Measurements from ENCODE around the gene CFAP107. TPM values are rescaled to one million over a fixed set of nuclear protein-coding genes. Genes with fewer than 3 reads are reported as not detected.
"Not testable (repeated sequence)": the region's sequence is repeated elsewhere in the genome, so short reads cannot be mapped to it uniquely, and the experiment has no call there.

The CFAP107 gene
- polyA plus RNA-seq, 5 donors: 0.26 to 3.0 (median 1.7) TPM

- no peak for DNase-seq
These were observed 31.0 kb downstream of the CFAP107 start for GRCh38 chr1:12776801-12777557.

- DNase-seq: no peak
These were observed 32.1 kb downstream of the CFAP107 start for GRCh38 chr1:12778061-12778460.

- no peak for DNase-seq
These were observed 32.9 kb downstream of the CFAP107 start for GRCh38 chr1:12778907-12779306.

DNA sequence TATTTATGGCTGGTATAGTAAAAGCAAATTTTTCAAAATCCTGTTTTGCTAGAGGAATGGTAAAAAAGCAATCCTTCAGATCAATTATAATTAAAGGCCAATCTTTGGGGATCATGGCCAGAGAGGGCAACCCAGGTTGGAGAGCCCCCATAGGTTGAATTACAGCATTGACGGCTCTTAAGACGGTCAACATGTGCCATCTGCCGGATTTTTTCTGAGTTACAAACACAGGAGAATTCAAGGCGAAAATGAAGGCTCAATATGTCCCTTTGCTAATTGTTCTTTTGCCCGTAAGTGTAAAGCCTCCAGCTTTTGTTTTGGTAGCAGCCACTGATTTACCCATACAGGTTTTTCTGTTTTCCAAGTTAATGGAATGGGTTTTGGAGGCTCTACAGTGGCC, 35.5 kb downstream of the CFAP107 start:
- not testable (repeated sequence) for DNase-seq

- DNase-seq: not testable (repeated sequence)
These were observed 37.8 kb downstream of the CFAP107 start for GRCh38 chr1:12783783-12784182.

- DNase-seq: not testable (repeated sequence)
These were observed 38.7 kb downstream of the CFAP107 start for GRCh38 chr1:12784729-12785128.

- not testable (repeated sequence) for DNase-seq
These were observed 45.1 kb downstream of the CFAP107 start, which contains the start of gene PRAMEF1 for GRCh38 chr1:12791097-12791496. PRAMEF1 (plus strand) TSS chr1:12791397; CDS start chr1:12793228, 1,831 bp downstream.

DNA sequence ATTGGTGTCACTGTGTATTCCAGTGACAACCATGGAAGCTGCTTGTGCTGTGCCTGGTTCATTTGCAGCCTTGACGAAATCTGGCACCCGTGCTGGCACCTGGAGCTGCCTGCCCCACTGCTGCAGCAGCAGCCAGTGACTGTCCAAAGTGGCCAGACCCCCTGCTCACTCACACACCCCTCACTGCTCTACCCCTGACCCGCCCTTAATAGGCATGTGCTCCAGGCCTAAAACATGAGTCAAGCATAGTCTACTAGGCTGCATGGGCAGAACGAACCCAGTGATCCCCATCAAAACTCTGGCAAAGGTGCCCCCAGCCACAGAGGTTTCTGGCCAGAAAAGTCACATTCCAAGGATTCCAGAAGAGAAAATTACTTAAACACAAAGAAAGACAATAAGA, 52.9 kb downstream of the CFAP107 start:
- no peak for DNase-seq

DNA sequence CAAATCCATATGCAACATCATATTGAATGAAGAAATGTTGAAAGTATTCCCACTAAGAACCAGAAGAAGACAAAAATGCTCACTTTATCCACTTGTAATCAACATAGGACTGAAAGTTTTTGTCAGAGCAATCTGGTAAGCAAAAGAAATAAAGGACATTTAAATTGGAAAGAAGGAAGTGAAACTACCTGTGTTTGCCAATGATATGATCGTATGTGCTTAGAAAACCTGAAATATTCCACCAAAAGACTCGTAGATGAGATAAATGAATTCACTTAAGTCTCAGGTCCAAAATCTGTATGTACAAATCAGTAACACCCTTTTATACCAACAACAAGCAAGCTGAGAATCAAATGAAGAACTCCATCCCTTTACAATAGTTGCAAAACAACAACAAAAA, 53.7 kb downstream of the CFAP107 start:
- DNase-seq: no peak

DNA sequence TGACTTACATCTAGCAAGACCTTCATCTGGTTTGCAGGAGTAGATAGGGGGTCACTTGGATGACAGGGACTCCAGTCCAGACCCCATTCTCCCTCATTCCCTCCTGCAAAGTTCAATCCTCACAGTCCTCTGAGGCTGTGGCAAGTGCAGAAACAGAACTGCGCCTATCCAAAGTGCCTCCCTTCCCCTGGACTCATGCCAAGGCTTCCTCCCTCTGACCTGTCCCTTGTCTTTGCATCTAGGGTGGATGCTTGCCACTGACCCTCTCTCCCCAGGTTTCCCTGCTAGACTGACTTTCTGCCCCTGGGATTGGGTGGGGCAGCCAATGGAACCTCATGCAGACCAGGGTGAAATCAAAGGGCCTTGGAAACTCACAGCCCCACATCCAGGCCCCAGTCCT, 63.9 kb downstream of the CFAP107 start:
- DNase-seq: no peak

DNA sequence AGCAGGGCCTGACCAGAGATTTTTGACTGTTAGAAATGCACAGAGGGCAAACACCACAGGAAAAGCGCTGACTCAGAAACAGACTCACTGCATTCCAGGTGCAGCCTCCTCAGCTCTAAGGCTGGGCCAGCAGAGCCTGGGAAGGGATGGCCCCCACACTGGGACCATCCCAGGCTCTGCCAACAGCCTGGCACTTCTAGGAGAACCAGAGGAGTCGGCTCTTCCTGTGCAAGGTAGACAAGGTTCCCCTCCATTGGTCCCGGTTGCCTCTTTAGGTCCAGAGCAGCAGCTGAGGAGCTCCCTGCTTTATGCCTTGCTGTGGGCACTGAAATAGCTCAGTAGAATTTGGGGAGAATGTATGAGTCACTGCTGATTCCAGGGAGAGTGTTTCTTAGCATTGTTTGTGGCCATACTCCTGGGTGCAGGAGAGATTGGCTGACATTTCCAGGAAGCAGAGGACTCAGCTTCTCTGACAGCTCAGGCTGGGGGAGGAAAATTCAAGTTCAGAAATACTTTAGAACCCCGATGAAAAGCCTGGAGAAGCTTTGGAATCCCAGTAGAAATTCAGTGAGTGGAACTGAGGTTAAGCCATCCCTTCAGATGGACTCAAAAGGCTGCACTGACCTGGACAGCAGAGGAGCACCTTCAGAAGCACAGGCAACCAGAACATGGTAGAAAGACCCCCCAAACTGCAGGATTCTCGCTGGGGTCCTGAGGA, 64.8 kb downstream of the CFAP107 start:
- DNase-seq: no peak

GRCh38 chr1:12811409-12811784, 65.4 kb downstream of the CFAP107 start:
- no peak for DNase-seq

Other genes starting within 250 kb of the CFAP107 start
- 10 to 100 TPM; 31.0 to 49.4 (median 43.0) TPM for gene DHRS3, start 128.0 kb upstream of the CFAP107 start, polyA plus RNA-seq (ENCODE audit: insufficient read depth in 1 of 5, insufficient read length in 5 of 5, low replicate concordance in 1 of 5)
- gene AADACL4, start 102.1 kb upstream of the CFAP107 start, polyA plus RNA-seq (ENCODE audit: insufficient read depth in 1 of 5, insufficient read length in 5 of 5, low replicate concordance in 1 of 5): under 1 TPM in 2 of 5 donors, not detected in 3; 0.09 to 0.15 TPM
- gene AADACL3, start 30.1 kb upstream of the CFAP107 start, polyA plus RNA-seq (ENCODE audit: insufficient read depth in 1 of 5, insufficient read length in 5 of 5, low replicate concordance in 1 of 5): not detected
- gene PRAMEF12, start 27.5 kb downstream of the CFAP107 start, polyA plus RNA-seq (ENCODE audit: insufficient read depth in 1 of 5, insufficient read length in 5 of 5, low replicate concordance in 1 of 5): not detected
- not detected for gene PRAMEF1, start 45.2 kb downstream of the CFAP107 start, polyA plus RNA-seq (ENCODE audit: insufficient read depth in 1 of 5, insufficient read length in 5 of 5, low replicate concordance in 1 of 5)
- gene PRAMEF11, start 85.2 kb downstream of the CFAP107 start, polyA plus RNA-seq (ENCODE audit: insufficient read depth in 1 of 5, insufficient read length in 5 of 5, low replicate concordance in 1 of 5): not detected
- under 1 TPM in 3 of 5 donors, not detected in 2; 0.15 to 0.28 (median 0.23) TPM for gene HNRNPCL1, start 102.5 kb downstream of the CFAP107 start, polyA plus RNA-seq (ENCODE audit: insufficient read depth in 1 of 5, insufficient read length in 5 of 5, low replicate concordance in 1 of 5)
- not detected for gene PRAMEF2, start 110.9 kb downstream of the CFAP107 start, polyA plus RNA-seq (ENCODE audit: insufficient read depth in 1 of 5, insufficient read length in 5 of 5, low replicate concordance in 1 of 5)
- not detected for gene PRAMEF4, start 140.0 kb downstream of the CFAP107 start, polyA plus RNA-seq (ENCODE audit: insufficient read depth in 1 of 5, insufficient read length in 5 of 5, low replicate concordance in 1 of 5)
- gene PRAMEF10, start 152.1 kb downstream of the CFAP107 start, polyA plus RNA-seq (ENCODE audit: insufficient read depth in 1 of 5, insufficient read length in 5 of 5, low replicate concordance in 1 of 5): not detected
- not detected for gene PRAMEF7, start 170.4 kb downstream of the CFAP107 start, polyA plus RNA-seq (ENCODE audit: insufficient read depth in 1 of 5, insufficient read length in 5 of 5, low replicate concordance in 1 of 5)
- not detected for gene PRAMEF6, start 201.4 kb downstream of the CFAP107 start, polyA plus RNA-seq (ENCODE audit: insufficient read depth in 1 of 5, insufficient read length in 5 of 5, low replicate concordance in 1 of 5)